Measurements from ENCODE around the gene CLC. TPM values are rescaled to one million over a fixed set of nuclear protein-coding genes. Genes with fewer than 3 reads are reported as not detected.

Gene CLC
- total RNA-seq, 1 donor from 2014 or later, result not detected

- Mint-ChIP-seq H3K27me3 (ENCODE audit: insufficient read depth, low read depth) (peaks cover 13% of the 10 kb centered on the region), H3K9me3 (no peaks in the 10 kb centered on the region), H3K4me3 (no peak overlapping the region), H3K36me3 (no peaks in the 10 kb centered on the region), H3K27ac (no peak overlapping the region), H3K4me1 (no peaks in the 10 kb centered on the region)
- H3K4me1 ChIP-seq, result no peaks in the 10 kb centered on the region
- H2AFZ ChIP-seq (replicated peaks), result no peak overlapping the region
- TF ChIP-seq CTCF (IDR thresholded peaks at IDR 0.05), result no peak
- no peak for TF ChIP-seq EZH2phosphoT487 (IDR thresholded peaks at IDR 0.05)
- no peak for TF ChIP-seq EZH2 (IDR thresholded peaks at IDR 0.05)
- no peaks in the 10 kb centered on the region for H3F3A ChIP-seq (ENCODE audit: low read depth)
- no peak overlapping the region for H3K4me2 ChIP-seq
- H3K9ac ChIP-seq, result no peak overlapping the region
- H3K36me3 ChIP-seq, result no peaks in the 10 kb centered on the region
- peaks cover 16% of the 10 kb centered on the region for H3K27me3 ChIP-seq
- H3K9me3 ChIP-seq (ENCODE audit: low read depth), result no peaks in the 10 kb centered on the region
- DNase-seq (ENCODE audit: low spot score), result no peak
- H3K27ac ChIP-seq, result no peak overlapping the region
- no peak overlapping the region for H3K4me3 ChIP-seq
- H4K20me1 ChIP-seq (ENCODE audit: low read depth), result no peaks in the 10 kb centered on the region
- H3K79me2 ChIP-seq (ENCODE audit: low read depth), result no peaks in the 10 kb centered on the region
Observed at GRCh38 chr19:39752390-39752789, 14.6 kb upstream of the CLC start.

GRCh38 chr19:39749981-39750380 lies 12.2 kb upstream of the CLC start:
- no peak overlapping the region for H3K4me2 ChIP-seq
- no peak for TF ChIP-seq EZH2phosphoT487 (IDR thresholded peaks at IDR 0.05)
- no peak for TF ChIP-seq CTCF (IDR thresholded peaks at IDR 0.05)
- TF ChIP-seq EZH2 (IDR thresholded peaks at IDR 0.05), result no peak
- H3K9me3 ChIP-seq (ENCODE audit: low read depth), result no peaks in the 10 kb centered on the region
- no peak for DNase-seq (ENCODE audit: low spot score)
- Mint-ChIP-seq H3K4me3 (no peak overlapping the region), H3K27ac (no peak overlapping the region), H3K4me1 (no peaks in the 10 kb centered on the region), H3K9me3 (no peaks in the 10 kb centered on the region), H3K27me3 (ENCODE audit: insufficient read depth, low read depth) (peaks cover 6% of the 10 kb centered on the region), H3K36me3 (no peaks in the 10 kb centered on the region)
- no peak overlapping the region for H2AFZ ChIP-seq (replicated peaks)
- no peak overlapping the region for H3K9ac ChIP-seq
- H3K27me3 ChIP-seq, result no peaks in the 10 kb centered on the region
- H4K20me1 ChIP-seq (ENCODE audit: low read depth), result no peaks in the 10 kb centered on the region
- H3K27ac ChIP-seq, result no peak overlapping the region
- H3K79me2 ChIP-seq (ENCODE audit: low read depth), result no peaks in the 10 kb centered on the region
- H3K36me3 ChIP-seq, result no peaks in the 10 kb centered on the region
- H3K4me3 ChIP-seq, result no peak overlapping the region
- no peaks in the 10 kb centered on the region for H3F3A ChIP-seq (ENCODE audit: low read depth)
- no peaks in the 10 kb centered on the region for H3K4me1 ChIP-seq

- Histone ChIP-seq H2AFZ (replicated peaks) (no peak overlapping the region), H3K27me3 (no peaks in the 10 kb centered on the region), H3K79me2 (ENCODE audit: low read depth) (no peaks in the 10 kb centered on the region), H3K36me3 (no peaks in the 10 kb centered on the region), H3K4me1 (no peaks in the 10 kb centered on the region), H3F3A (ENCODE audit: low read depth) (no peaks in the 10 kb centered on the region), H3K27ac (no peak overlapping the region), H4K20me1 (ENCODE audit: low read depth) (no peaks in the 10 kb centered on the region), H3K9me3 (ENCODE audit: low read depth) (peaks cover 3% of the 10 kb centered on the region), H3K4me3 (no peak overlapping the region), H3K9ac (no peak overlapping the region), H3K4me2 (no peak overlapping the region)
- TF ChIP-seq EZH2phosphoT487 (IDR thresholded peaks at IDR 0.05), result no peak
- no peak for TF ChIP-seq CTCF (IDR thresholded peaks at IDR 0.05)
- no peak for TF ChIP-seq EZH2 (IDR thresholded peaks at IDR 0.05)
- no peak for DNase-seq (ENCODE audit: low spot score)
- Mint-ChIP-seq H3K36me3 (no peaks in the 10 kb centered on the region), H3K9me3 (no peaks in the 10 kb centered on the region), H3K27ac (no peak overlapping the region), H3K4me3 (no peak overlapping the region), H3K4me1 (no peaks in the 10 kb centered on the region), H3K27me3 (ENCODE audit: insufficient read depth, low read depth) (peaks cover 4% of the 10 kb centered on the region)
Observed at GRCh38 chr19:39746836-39747529, 9.2 kb upstream of the CLC start.
